Esophagus mucosa (tissue), 1 donor: ENCODE data around the gene CCDC30. TPM values are rescaled to one million over a fixed set of nuclear protein-coding genes. Genes with fewer than 3 reads are reported as not detected.
A peak's percentile ranks its signal among the peaks of the same experiment; 100 is the strongest.

ENCODE experiments used
- ATAC-seq: fragments of 200-7000 bp; cut with Tn5 transposase; one replicate; pipeline ENCODE4 v1.9.1; 2020
- total RNA-seq: library from RNA; stranded (reverse); gene quantifications from one replicate; pipeline ENCODE4 v1.2.4, GENCODE V29; 2023
- donor health status: DM: yes; HTN: yes; CAD: no.

The CCDC30 gene
- 0.56 TPM for total RNA-seq

DNA sequence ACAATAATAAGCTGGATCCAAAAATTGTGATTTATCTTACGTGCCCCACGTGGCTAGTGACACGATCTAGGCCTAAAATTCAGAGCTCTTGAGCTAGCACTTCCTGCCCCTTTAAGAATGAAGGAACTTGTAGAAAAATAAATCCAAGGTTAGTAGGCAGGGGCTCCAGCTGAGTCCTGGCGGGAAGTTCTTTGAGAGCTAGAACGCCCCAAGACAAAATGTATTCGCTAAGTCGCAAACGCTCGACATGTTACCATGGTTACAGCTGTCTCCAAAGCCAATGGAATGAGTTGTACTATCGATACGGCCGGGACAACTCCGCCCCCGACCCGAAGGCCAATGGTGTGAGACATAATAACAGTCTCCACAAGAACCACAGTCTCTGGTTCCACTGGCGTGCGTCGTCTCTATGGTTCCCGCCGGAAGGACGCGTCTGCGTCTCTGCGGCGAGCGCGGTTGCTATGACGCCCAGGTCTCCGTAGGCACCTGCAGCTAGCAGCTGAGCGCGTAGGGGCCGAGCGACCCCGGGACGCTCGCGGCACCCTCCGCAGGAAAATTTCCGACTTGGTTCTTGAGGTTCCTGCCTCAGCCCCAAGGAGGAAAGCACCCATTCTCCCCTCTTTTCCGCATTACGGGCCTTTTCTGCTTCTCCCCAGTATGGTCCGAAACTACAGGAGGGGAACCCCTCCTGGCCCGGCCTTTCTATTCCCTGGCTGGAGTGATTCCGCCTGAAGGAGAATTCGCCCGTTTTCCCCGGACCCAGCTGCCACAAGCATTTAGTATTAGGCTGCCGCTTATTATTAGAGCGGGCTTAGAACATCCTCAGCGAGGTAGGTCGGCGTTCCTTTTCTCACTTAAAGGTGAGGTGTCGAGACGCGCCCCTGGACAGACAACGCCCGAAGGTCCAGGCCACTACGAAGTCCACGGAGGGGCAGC is at the start of gene CCDC30:
TSS of gene CCDC30 (plus strand) at position 459 of the 936 bp plus-strand sequence. CDS start 17,266 bp downstream, outside the sequence.
- ATAC-seq = peak; percentile 100

DNA sequence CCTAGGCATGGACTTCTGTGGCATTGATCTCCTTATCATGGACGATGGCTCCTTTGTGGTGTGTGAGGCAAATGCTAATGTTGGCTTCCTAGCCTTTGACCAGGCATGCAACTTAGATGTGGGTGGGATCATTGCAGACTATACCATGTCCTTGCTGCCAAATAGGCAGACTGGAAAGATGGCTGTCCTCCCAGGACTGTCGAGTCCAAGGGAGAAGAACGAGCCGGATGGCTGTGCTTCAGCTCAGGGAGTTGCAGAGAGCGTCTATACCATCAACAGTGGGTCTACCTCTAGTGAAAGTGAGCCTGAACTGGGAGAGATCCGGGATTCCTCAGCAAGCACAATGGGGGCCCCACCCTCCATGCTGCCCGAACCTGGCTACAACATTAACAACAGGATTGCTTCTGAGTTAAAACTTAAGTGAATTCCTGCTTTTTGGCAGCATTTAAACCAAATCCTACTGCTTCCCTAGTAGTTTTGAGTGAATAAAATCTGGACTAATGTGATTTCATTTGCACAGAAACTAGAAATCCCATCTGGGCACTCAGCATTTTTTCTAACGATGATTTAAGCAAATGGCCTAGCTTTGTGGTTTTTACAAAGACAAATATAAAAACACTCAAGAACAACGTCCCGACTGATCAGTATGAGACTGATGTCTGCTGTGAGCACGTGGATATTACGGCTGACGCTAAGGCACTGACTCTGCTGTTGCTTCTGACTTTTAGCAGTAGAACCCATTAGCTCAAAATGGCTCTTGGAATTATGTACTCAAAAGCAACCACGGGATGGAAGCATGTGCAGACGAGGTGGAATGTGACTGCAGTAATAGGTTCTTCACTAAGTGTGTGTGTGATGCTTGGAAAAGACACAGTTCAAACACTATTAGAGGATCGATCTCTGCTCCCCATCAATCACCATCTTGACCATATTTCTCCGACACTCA is 48.3 kb upstream of the CCDC30 start:
- ATAC-seq = no peak

DNA sequence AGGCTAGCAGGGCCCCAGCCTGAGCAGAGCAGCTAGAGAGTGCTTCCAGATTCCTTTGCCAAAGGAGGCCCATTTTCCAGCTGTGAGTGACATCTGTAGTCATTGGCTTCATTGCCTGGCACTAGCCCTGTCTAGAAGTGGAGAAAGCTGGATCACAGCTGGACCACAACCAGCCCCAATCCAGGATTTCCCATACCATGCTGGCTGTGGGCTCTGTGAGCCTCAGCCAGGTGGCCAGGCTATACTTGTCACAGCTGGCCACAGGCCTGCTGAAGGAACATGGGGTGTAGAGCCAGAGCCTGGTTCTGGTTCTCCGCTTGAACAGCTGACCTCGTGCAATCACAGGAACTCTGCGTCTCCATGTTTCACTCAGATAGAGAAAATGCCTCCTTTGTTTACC is 45.9 kb upstream of the CCDC30 start:
- ATAC-seq = no peak

DNA sequence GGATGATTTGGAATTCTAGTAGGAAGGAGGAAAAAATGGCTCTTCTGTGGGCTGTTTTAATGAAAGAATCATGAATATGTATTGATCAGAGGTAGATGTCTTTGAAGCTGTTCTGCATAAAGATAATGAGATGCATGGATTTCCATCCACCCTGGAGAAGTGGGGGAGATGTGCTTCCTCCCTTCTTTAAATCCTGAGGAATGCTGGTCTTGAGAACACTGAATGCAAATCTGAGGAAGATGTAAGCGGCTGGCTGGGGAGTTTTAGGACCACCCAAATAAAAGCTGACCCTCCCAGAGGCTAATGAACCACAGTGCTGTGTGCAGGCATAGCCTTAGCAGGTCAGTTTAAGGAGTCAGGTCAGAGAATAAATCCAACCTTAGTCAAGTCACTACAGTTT is 44.6 kb upstream of the CCDC30 start:
- ATAC-seq = no peak

DNA sequence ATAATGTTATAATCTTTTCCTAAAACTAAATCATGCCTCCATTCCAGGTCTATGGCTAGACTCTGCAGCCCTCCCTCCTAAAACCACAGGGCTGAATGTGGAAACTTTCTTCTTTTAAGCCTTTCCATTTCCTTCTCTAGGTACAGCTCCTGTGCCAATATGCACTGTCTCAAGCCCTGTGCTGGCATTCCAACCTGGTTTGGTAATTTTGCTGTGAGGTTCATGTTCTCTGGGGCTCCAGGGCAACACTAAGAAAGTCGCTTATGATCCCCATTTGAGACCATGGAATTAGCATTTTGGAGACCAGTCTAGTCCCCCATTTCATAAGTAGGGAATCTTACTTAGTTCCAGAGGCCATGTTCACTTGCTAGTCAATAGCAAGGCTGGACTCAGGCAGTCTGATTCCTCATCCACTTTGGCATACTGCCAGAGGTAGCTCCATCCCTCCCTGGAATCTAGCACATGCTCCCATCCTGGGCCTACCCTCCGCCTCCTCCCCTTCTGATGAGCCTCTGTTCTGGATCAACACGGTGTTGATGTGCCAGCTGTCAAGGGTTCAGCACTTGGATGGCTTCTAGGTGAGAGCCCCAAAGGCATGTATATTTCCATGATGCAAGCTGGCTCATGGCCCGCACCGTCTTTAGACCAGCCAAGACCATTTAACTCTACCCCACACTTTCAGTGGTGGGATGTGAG is 43.8 kb upstream of the CCDC30 start:
- ATAC-seq = no peak

DNA sequence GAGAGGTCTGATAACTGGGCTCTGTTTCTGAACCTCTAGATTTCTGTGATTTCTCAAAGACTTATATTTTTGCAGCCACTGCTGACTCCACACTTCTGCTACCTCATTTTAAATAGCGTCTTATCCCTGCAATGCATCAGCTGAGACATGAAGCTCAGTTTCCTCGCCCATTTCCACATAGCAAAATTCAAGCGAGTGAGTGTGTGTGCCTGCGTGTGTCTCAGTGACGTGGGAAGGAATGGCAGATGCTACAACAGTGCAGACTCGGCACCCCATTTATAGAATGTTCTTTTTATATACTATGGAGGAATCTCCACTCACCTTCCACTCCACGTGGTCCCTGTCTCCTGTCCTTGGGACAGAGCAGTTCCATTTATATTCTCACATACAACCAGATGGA is 43.0 kb upstream of the CCDC30 start:
- ATAC-seq = no peak

DNA sequence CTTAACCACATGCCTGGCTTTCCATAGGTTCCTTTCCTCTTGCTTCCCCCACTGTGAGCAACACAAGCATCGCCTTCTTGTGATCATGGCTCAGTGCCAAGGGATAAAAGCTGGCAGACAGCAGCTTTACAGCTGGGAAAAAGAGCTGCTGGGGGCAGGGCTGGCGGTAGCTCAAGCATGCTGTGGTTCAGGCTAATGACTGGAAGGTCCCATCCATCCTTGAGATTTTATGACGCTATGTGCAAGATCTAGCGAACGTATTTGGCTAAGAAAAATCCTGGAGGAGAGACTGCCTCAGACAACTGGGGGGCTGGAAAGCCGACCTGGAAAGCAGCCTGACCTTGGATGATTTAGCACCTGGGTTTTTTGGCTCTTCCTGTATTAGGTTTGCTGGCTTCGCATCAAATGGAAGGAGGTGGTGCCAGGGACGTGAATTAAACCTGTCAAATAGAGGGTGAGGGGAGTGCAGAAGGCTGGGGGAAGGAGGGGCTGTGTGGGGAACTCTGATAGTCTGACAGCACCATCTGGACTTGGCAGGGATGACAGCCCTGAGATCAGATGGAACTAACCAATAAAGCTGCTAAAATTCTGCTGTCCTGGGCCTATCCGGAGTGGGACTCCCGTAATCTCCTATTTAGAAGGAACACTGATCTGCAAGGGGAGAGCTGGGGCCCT is 42.0 kb upstream of the CCDC30 start:
- ATAC-seq = no peak

DNA sequence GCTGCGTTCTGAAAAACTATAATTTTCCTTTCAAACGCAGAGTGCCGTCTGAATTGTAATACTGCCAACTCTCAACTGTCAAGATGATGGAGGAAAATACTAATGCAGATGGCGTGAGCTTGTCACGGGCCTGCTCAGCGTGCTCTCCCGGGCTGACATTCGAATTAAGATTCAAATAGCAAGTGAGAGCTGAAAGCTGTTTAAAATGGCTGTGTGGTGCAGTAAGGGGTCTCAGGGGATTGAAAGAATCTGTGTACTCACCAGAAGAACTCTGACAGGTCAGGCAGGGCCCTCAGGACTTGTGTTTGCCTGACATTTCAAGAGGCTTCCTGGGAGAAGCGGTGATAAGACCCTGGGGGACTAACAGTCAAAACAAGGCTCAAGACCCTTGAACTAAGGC is 40.3 kb upstream of the CCDC30 start:
- no peak for ATAC-seq

DNA sequence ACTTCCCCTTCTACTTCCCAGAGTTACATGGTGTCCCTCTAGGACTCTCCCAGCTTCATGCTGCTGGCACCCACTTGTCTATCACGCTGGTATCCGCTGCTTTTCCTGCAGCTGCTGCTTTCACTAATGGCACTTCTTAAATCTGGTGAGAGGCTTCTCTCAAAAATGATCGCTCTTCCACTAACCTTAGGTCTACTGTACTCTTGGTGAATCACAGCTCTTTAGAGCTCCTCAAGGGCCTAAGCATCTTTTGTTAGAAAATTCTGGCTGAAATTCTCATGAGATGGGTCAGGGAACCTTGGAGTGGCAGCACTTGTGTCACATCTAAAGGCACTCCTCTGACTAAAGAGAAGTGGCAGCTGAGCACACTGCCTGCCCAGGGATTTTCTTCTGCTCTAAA is 39.4 kb upstream of the CCDC30 start:
- no peak for ATAC-seq

DNA sequence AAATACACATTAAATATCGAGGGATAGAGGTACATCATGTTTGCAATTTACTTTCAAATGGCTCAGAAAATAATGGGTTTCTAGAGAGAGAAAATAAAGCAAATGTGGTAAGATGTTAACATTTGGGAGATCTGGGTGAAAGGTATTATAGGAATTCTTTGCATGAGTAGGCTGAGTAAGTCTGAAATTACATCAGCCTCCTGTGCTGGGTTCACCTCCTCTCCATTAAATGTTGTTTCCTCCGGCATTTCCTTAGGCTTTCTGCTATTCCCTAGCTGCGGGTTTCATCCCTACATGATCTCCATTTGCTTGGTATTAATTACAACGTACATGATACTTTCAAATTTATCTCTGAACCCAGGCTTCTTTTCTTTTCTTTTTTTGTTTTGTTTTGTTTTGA is 38.9 kb upstream of the CCDC30 start:
- ATAC-seq = no peak

DNA sequence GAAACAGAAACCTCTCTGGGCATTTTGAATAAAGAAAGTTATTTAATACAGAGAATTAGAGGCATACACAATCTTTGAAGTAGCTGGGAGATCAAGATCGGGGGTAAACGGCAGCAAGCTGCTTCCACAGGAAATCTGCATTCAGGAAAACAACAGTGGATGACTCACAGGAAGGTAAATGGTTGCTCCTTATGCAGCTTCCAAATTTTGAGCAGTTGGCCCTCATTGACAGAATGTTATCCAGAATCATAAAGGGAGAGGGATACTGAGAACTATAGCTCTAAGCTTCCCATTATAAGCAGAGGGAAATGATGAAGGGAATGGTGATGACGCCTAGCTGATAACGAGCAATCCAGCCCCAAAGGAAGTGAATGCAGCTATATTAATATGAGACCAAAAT is 35.8 kb upstream of the CCDC30 start:
- no peak for ATAC-seq

DNA sequence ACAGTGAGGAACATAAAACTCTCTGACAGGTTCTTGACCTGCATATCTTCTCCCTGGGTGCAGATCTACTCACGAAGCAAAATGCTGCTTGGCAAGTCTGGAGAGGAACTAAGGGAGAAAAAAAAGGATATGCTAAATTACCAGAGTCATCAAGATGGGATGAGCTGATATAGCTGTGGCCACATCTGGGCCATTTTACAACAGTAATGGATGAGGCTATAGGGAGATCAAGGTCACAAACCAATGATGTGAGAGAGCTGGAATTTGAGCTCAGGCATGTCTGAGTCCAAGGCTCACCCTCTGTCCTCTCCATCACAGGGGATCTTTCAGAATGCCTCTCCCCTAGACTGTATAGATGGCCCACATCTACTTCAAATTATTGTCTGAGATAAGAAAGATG is 33.5 kb upstream of the CCDC30 start:
- ATAC-seq = no peak

DNA sequence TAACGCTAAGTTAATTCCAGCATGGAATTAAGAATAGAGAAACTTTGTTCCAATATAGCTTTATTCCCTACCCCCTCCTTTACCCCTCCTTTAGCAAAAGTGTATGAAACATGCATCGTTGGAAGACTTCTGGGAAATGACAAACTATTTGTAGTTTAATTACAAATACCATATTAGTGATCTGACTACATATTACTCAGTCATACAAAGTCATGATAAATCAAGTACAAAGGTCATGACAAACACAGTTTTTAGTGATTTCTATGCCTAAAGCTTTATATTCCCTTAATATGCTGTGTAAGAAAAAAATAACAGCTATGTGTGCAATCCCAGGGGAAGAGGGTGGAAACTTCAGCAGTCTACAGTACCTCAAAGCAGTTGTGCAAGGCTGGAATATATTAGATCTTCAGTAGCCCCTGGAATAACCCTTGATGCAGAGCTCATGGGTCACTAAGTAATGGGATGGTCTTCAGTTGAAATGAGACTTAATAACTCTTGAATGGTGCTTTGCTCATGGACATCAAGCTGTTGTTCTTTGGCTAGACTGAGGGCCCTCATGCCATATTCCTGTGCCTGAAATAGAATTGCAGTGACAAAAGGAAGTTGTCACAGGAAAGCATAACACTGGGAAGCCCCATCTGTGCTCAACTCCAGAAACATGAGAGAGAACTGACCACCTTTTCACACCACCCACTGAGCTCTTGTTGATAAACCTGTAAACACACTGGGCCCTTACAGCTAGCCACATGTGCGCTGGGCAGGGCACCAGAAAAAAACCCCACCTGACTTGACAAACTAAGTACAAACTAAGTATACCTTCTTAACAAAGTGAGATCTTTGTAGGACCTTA is 32.6 kb upstream of the CCDC30 start:
- no peak for ATAC-seq

DNA sequence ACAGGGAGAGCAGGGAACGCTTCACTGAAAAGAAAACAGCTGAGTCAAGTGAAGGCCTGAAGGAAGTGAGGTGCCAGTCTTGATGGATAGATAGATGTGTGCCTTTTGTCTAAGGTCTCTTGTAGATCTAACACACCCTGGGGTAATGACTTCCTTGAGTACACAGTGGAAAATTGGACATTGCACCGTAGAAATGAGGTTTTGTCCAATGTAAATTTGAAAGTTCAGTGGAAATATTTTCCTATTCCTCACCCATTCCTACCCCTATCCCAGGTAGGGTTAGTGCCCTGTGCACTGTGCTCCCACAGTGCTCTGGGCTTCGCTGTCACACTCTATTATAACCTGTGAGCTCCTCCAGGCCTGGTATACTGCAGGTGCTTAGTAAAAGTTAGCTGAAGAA is 31.6 kb upstream of the CCDC30 start:
- ATAC-seq = no peak

DNA sequence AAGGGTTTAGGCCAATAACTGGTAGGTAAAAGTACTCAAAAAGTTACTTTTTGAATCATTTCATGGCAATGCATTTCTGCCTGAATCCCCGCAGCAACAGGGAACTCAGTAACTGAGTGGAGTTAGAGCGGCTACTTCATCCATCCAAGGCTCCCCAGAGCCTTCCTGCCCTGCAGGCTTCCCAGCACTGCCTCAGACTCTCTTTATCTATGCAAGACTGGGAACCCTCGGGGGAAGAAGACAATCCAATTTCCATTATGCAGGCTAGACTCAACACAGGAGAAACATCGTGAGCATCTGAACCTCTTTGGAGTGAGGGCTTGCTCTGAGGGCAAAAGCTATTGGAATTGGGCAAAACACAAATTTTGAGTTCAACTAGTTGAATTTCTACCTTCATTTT is 30.4 kb upstream of the CCDC30 start:
- no peak for ATAC-seq

DNA sequence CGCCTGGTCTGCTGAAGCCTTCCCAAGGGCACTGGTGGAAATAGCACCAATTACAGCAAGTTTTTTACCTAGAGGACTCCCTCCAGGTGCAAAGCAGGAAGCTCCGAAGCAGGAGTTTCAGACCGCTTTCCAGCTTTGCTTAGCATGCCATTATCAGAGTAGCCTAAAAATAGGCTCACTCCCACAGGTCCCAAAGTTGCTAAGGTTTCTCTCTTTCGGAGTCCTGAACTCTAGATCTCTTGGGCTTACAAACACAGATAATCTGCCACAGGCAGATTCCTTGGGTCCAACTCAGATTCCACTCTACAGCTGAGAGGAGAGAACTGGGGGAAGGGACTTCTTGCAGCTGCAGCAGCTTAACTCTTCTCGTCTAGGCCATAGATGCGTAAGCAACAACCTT is 29.7 kb upstream of the CCDC30 start:
- no peak for ATAC-seq

DNA sequence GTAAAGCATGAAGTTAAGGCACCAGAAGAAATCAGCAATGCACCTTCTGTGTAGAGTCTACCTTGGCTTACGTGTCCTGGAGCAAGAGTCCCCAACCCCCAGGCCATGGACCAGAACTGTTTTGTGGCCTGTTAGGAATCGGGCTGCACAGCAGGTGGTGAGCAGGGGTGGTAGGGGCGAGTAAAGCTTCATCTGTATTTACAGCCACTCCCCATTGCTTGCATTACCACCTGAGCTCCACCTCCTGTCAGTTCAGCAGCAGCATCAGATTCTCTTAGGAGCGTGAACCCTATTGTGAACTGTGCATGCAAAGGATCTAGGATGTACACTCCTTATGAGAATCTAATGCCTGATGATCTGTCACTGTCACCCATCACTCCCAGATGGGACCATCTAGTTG is 28.7 kb upstream of the CCDC30 start:
- ATAC-seq = no peak

DNA sequence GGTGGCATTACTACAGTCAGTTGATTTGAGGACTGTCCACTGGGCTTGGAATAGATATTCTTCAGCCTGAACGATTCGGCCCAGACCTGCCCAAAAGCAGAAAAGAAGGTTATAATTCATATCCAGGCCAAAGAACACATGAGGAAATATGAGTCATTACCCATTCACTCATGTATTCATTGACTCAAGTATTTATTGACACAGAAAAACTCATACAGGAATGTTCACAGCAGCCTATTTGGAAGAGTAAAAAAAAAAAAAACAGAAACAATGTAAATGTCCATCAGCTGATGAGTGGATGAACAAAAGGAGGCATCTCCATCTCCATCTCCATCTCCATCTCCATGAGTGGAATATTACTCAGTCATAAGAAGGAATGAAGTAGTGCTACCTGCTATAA is 23.1 kb upstream of the CCDC30 start:
- peak; percentile 82 for ATAC-seq

DNA sequence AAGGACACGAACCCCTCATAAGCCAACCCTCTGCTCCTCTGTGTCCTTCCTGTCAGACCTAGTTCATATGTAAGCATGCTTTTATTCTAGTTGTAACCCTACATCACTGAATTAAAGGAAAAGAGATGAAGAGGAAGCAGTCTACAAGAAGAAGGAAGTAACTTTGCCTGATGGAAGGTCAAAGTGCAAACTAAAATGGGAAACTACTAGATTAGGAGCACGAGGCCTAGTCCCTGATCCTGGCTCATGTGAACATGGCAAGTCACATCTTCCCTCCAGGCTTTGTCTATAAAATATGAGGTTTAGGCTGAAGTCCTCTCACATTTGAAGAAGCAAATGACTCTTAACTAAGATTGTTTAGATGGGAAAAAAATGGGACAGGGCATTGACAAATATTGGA is 20.4 kb upstream of the CCDC30 start:
- no peak for ATAC-seq

DNA sequence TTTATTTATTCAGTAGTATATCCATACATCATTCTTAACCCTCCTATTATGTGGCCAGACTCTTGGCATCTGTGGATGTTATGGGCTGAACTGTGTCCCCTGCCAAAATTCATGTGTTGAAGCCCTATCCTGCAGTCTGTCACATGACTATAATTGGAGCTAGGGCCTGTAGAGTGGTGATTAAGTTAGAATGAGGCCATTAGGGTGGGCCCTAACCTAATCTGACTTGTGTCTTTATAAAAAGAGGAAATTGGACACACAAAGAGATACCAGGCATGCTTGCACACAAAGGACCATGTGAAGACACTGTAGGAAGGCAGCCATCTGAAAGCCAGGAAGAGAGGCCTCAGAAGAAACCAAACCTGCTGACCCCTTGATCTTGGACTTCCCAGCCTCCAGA is 13.8 kb upstream of the CCDC30 start:
- no peak for ATAC-seq

DNA sequence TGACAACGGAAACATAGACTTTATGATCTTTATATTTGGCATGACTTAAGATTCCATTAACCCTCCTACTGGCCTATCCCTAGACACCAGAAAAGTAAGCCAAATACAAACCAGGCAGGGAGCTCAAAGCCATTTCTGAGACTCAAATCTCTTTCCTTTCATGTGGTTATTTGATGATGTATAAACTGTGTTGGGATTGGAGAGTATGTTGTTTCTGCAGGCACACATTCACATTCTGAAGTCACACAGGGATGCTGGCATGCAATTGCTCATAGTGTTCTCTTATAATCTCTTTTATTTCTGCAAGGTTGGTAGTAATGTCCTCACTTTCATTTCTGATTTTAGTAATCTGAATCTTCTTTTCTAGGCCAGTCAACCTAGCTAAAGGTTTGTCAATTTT is 13.0 kb upstream of the CCDC30 start:
- ATAC-seq = no peak
